HepG2 (cell line): ENCODE data around the gene SMG7. TPM values are rescaled to one million over a fixed set of nuclear protein-coding genes. Genes with fewer than 3 reads are reported as not detected.

Experiments used
- ATAC-seq: fragments of 200-7000 bp; cut with Tn5 transposase; 3 replicates; pipeline ENCODE4 v1.9.1; 2020; ENCODE audit warnings: mild to moderate bottlenecking, moderate library complexity
- BruUV-seq: library from RNA; stranded (reverse); fragments of 400-500 nt; replicated peaks from 2 replicates; lab custom pipeline; 2021; lab: Mats Ljungman, UMichigan
- CTCF ChIA-PET: fragments of 300-600 bp; formaldehyde crosslinking; extraction: SDS; loops from one replicate; lab custom pipeline; 2021; ENCODE audit warnings: low total read pairs, inconsistent platforms, low intra/inter-chr PET ratio; lab: Yijun Ruan, JAX
- POLR2A ChIA-PET: fragments of 350-600 bp; sonication (Branson Sonifier 250); formaldehyde crosslinking; loops from one replicate; lab custom pipeline; 2020; ENCODE audit warnings: antibody characterized with exemption, inconsistent platforms; lab: Yijun Ruan, JAX
- DNase-seq: peaks from one replicate; pipeline ENCODE4 v3.0.0-alpha.2; 2015; ENCODE audit warnings: low spot score
- FAIRE-seq: peaks from 3 replicates; lab custom pipeline; 2011; peaks lifted over from hg19 to GRCh38; lab: Jason Lieb, UNC
- H2AFZ ChIP-seq: one replicate; pipeline ENCODE4 v1.6.1; 2011; ENCODE audit warnings: low read length, inconsistent platforms
- H3K27ac ChIP-seq: fragments of 300-600 bp; 3 replicates; pipeline ENCODE4 v1.8.0; 2011; ENCODE audit warnings: mixed run types, mild to moderate bottlenecking, mixed read lengths, low read length, inconsistent platforms; ENCODE audit not compliant: insufficient read depth; ENCODE audit errors: extremely low read length
- H3K27me3 ChIP-seq, 2 experiments: fragments of 200-600 bp in 1 of 2; 2 replicates in 1 of 2; 3 replicates in 1 of 2; pipeline versions ENCODE4 v1.6.0 to v1.8.0; 2011; ENCODE audit warnings: low read length in 2 of 2, mild to moderate bottlenecking in 2 of 2, moderate library complexity in 2 of 2, inconsistent platforms in 1 of 2; ENCODE audit not compliant: insufficient read depth in 2 of 2, control insufficient read depth in 1 of 2
- H3K36me3 ChIP-seq, 2 experiments: fragments of 200-600 bp in 1 of 2; replicated peaks in 1 of 2; 2 replicates in 1 of 2; 3 replicates in 1 of 2; pipeline versions ENCODE4 v1.5.1 to v1.8.0; 2011; ENCODE audit warnings: low read length in 2 of 2, inconsistent platforms in 1 of 2; ENCODE audit not compliant: insufficient read depth in 2 of 2, control insufficient read depth in 1 of 2
- H3K4me1 ChIP-seq: 2 replicates; pipeline ENCODE4 v1.5.1; 2012; ENCODE audit warnings: low read length, inconsistent platforms; ENCODE audit not compliant: insufficient read depth
- H3K4me2 ChIP-seq: 2 replicates; pipeline ENCODE4 v1.6.0; 2011; ENCODE audit warnings: low read depth, low read length, inconsistent platforms
- H3K4me3 ChIP-seq, 3 experiments: fragments of 200-600 bp in 1 of 3; sonication (generic), shearing (Covaris generic) in 1 of 3; replicated peaks in 1 of 3; 2 replicates each; pipeline ENCODE4 v1.5.1; 2011 to 2016; ENCODE audit warnings: low read length in 3 of 3, inconsistent platforms in 2 of 3, low read depth in 2 of 3, mild to moderate bottlenecking in 2 of 3, control low read depth in 1 of 3, mixed read lengths in 1 of 3; ENCODE audit not compliant: insufficient read depth in 1 of 3
- H3K79me2 ChIP-seq: one replicate; pipeline ENCODE4 v1.6.1; 2011; ENCODE audit warnings: low read length, inconsistent platforms; ENCODE audit not compliant: insufficient read depth
- H3K9ac ChIP-seq: 2 replicates; pipeline ENCODE4 v1.6.0; 2011; ENCODE audit warnings: mild to moderate bottlenecking, low read depth, low read length, inconsistent platforms; ENCODE audit not compliant: insufficient read depth
- H3K9me3 ChIP-seq: 2 replicates; pipeline ENCODE4 v1.5.1; 2012; ENCODE audit warnings: mild to moderate bottlenecking, low read length
- H4K20me1 ChIP-seq: 2 replicates; pipeline ENCODE4 v1.6.0; 2011; ENCODE audit warnings: inconsistent platforms, mild to moderate bottlenecking, low read length, moderate library complexity; ENCODE audit not compliant: insufficient read depth
- ATF6 ChIP-seq: sonication (generic); formaldehyde crosslinking; conservative IDR thresholded peaks from 2 replicates; pipeline ENCODE4 v1.4.0; 2020; ENCODE audit warnings: missing genetic modification reagents
- BRD4 ChIP-seq: sonication (generic); formaldehyde crosslinking; IDR thresholded peaks from 2 replicates; pipeline ENCODE4 v1.4.0; 2020; ENCODE audit warnings: missing genetic modification reagents
- CHD2 ChIP-seq: IDR thresholded peaks from 2 replicates; pipeline ENCODE4 v1.6.1; 2011; ENCODE audit warnings: low read depth, low read length, improper control_type of control experiment
- SKIL ChIP-seq: sonication (generic); formaldehyde crosslinking; IDR thresholded peaks from 2 replicates; pipeline ENCODE4 v1.8.0; 2022; ENCODE audit warnings: missing genetic modification reagents, mild to moderate bottlenecking, moderate library complexity, borderline replicate concordance
- SP140L ChIP-seq: sonication (generic); formaldehyde crosslinking; IDR thresholded peaks from 2 replicates; pipeline ENCODE4 v1.4.0; 2020; ENCODE audit warnings: missing genetic modification reagents, borderline replicate concordance
- ZBTB26 ChIP-seq: IDR thresholded peaks from 2 replicates; pipeline ENCODE4 v1.6.1; 2016; ENCODE audit warnings: missing compliant biosample characterization, missing genetic modification reagents, borderline replicate concordance
- ZBTB43 ChIP-seq: sonication (generic); formaldehyde crosslinking; conservative IDR thresholded peaks from 2 replicates; pipeline ENCODE4 v1.4.0; 2020; ENCODE audit warnings: missing genetic modification reagents
- ZNF281 ChIP-seq: sonication (generic); formaldehyde crosslinking; IDR thresholded peaks from 2 replicates; pipeline ENCODE4 v1.4.0; 2020; ENCODE audit warnings: missing genetic modification reagents, borderline replicate concordance
- ZNF589 ChIP-seq: sonication (generic); formaldehyde crosslinking; conservative IDR thresholded peaks from 2 replicates; pipeline ENCODE4 v1.8.0; 2022; ENCODE audit warnings: mild to moderate bottlenecking, moderate library complexity, missing genetic modification reagents
- ZNF839 ChIP-seq: sonication (generic); formaldehyde crosslinking; IDR thresholded peaks from 2 replicates; pipeline ENCODE4 v1.4.0; 2020; ENCODE audit warnings: missing genetic modification reagents, mild to moderate bottlenecking, borderline replicate concordance
- ZSCAN30 ChIP-seq: sonication (generic); formaldehyde crosslinking; IDR thresholded peaks from 2 replicates; pipeline ENCODE4 v1.5.0; 2020; ENCODE audit warnings: mild to moderate bottlenecking, missing genetic modification reagents
- in situ Hi-C: cut with HindIII; loops from 2 replicates; pipeline ENCODE4 v1.10.0; 2017; ENCODE audit warnings: low pct_unique_long_range_greater_than_20kb; ENCODE audit not compliant: extremely low pct_ligation_motif_present
- intact Hi-C: fragments of 100-400 bp; cut with micrococcal nuclease; formaldehyde crosslinking; loops from one replicate; pipeline ENCODE4 v1.10.0; 2022; ENCODE audit not compliant: unreplicated experiment
- polyA plus RNA-seq, 8 experiments: library from polyadenylated mRNA; depleted of rRNA in 3 of 8; stranded (reverse) in 7 of 8; unstranded in 1 of 8; fragments of >200 nt; fragmentation: Illumina TruSeq in 4 of 8; extraction: Trizol in 4 of 8; gene quantifications; 2 replicates each; pipeline versions ENCODE4 v1.2.1 to v1.2.3, GENCODE V29; 2011 to 2016; ENCODE audit warnings: low read depth in 4 of 8, missing spikeins in 1 of 8, mixed read lengths in 1 of 8; ENCODE audit not compliant: insufficient read depth in 1 of 8
- total RNA-seq, 5 experiments: library from RNA; depleted of rRNA; stranded (reverse); fragments of >200 nt; fragmentation: Illumina TruSeq; extraction: Trizol; gene quantifications; 2 replicates each; pipeline ENCODE4 v1.2.3, GENCODE V29; 2016; ENCODE audit warnings: low read depth in 1 of 5

SMG7 gene
- total and polyA plus RNA-seq, 2 of the 13 experiments (the other 11 are each of a cell fraction or from before 2014, with no cell fraction given), result 14.9 to 27.9 TPM

GRCh38 chr1:183588827-183589226, 116.5 kb downstream of the SMG7 start:
- Histone ChIP-seq H3K4me3 (no peak overlapping the region), H3K9ac (no peak overlapping the region), H3K36me3 (no peaks in the 10 kb centered on the region), H2AFZ (no peak overlapping the region), H3K4me2 (no peak overlapping the region), H3K27ac (no peak overlapping the region), H3K79me2 (no peaks in the 10 kb centered on the region), H3K27me3 (peaks cover 1 to 10% of the 10 kb centered on the region in 2 experiments; a peak in 4 of 5 replicates), H3K4me1 (no peaks in the 10 kb centered on the region), H4K20me1 (no peaks in the 10 kb centered on the region), H3K9me3 (no peaks in the 10 kb centered on the region)
- ChIA-PET CTCF (no interaction called here), POLR2A (no interaction called here)
- intact Hi-C loops, result no loop called here
- no TSS peak for BruUV-seq
- ATAC-seq (peak; percentile 31; the same call in 1 of the 3 replicates), FAIRE-seq (no peak), DNase-seq (no peak)
- TF ChIP-seq SKIL, result no peak
- no peak for TF ChIP-seq ZNF589 (CRISPR knock-in tag)
- TF ChIP-seq SP140L (CRISPR knock-in tag), result no peak
- TF ChIP-seq ZNF839 (CRISPR knock-in tag), result no peak
- no peak for TF ChIP-seq ZNF281 (CRISPR knock-in tag)
- no peak for TF ChIP-seq ZBTB43
- TF ChIP-seq BRD4 (CRISPR knock-in tag), result no peak
- no peak for TF ChIP-seq CHD2
- no peak for TF ChIP-seq ZBTB26
- no peak for TF ChIP-seq ZSCAN30 (CRISPR knock-in tag)
- TF ChIP-seq ATF6 (CRISPR knock-in tag), result no peak
- in situ Hi-C loops, result no loop called here
